Glutamatergic neuron (in vitro differentiated cells): ENCODE measurements around the gene CLSTN2. TPM values are rescaled to one million over a fixed set of nuclear protein-coding genes. Genes with fewer than 3 reads are reported as not detected.

Source experiments
- DNase-seq: peaks from one replicate; pipeline ENCODE4 v3.0.0; 2022
- H3K27ac Mint-ChIP-seq: one replicate; pipeline ENCODE4 v1.8.0; 2020; ENCODE audit warnings: mild to moderate bottlenecking, mixed read lengths, inconsistent platforms; ENCODE audit not compliant: unreplicated experiment
- H3K27me3 Mint-ChIP-seq: one replicate; pipeline ENCODE4 v1.8.0; 2020; ENCODE audit warnings: mild to moderate bottlenecking, moderate library complexity, mixed read lengths, inconsistent platforms; ENCODE audit not compliant: unreplicated experiment
- H3K36me3 Mint-ChIP-seq: one replicate; pipeline ENCODE4 v1.8.0; 2020; ENCODE audit warnings: mild to moderate bottlenecking, mixed read lengths, inconsistent platforms; ENCODE audit not compliant: unreplicated experiment
- H3K4me1 Mint-ChIP-seq: one replicate; pipeline ENCODE4 v1.8.0; 2020; ENCODE audit warnings: mild to moderate bottlenecking, low read depth, mixed read lengths, inconsistent platforms; ENCODE audit not compliant: unreplicated experiment
- H3K4me3 Mint-ChIP-seq: one replicate; pipeline ENCODE4 v1.8.0; 2020; ENCODE audit warnings: mild to moderate bottlenecking, mixed read lengths, inconsistent platforms; ENCODE audit not compliant: unreplicated experiment
- H3K9me3 Mint-ChIP-seq: one replicate; pipeline ENCODE4 v1.8.0; 2020; ENCODE audit warnings: mild to moderate bottlenecking, moderate library complexity, mixed read lengths, inconsistent platforms; ENCODE audit not compliant: unreplicated experiment
- CTCF ChIP-seq: fragments of 200-600 bp; sonication (generic); IDR thresholded peaks from one replicate; pipeline ENCODE4 v1.5.0; 2021; ENCODE audit not compliant: partially characterized antibody, unreplicated experiment
- total RNA-seq: library from RNA; stranded (reverse); fragmentation: NEBNext Ultra II Directional; extraction: Animal tissue kit (Norgen Biotek cat#: 25700); gene quantifications from one replicate; pipeline ENCODE4 v1.2.1, GENCODE V29; 2021; ENCODE audit not compliant: unreplicated experiment

The CLSTN2 gene
- total RNA-seq, 1 donor from 2014 or later = 3.1 TPM

DNA sequence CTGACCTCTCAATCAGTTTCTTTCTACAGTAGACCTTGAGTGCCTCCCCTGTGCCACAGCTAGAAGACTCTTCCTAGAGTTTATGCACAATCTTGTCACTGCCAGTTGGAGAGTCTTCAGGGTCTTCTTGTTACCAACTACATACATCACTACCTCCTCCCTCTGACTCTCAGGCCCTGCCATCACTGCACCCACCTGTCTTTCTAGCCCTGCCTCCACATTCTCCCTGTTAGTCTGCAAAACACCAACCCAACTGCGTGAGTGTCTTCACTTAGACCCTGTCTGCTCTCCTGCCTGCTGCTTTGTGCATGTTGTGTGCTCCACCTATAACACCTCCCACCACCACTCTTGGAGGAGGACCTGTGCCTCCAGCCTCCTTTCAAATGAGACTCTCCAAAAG is 34.4 kb downstream of the CLSTN2 start:
- Mint-ChIP-seq H3K4me1 (no peaks in the 10 kb centered on the region), H3K9me3 (no peaks in the 10 kb centered on the region), H3K36me3 (no peaks in the 10 kb centered on the region), H3K27ac (no peak overlapping the region), H3K4me3 (no peak overlapping the region), H3K27me3 (peaks cover 2% of the 10 kb centered on the region)
- TF ChIP-seq CTCF = no peak
- no peak for DNase-seq

DNA sequence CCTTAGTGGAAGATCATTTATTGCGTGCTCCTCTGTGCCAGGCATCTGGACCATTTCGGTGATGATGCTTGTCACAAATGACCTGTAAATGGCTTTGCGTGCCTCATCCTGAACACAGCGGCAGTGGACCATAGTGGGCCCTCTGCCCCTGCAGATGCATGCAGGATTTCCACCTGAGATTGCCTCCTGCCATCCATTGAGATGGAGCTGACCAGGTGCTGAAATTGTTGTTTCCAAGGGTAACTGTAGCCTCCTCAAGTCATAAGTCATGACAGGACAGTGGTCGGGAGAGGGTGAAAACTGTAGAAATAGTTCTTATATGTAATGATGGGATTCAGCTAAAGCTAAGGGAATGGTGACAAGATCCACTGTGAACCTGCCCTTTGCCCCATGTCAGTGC is 35.5 kb downstream of the CLSTN2 start:
- Mint-ChIP-seq H3K4me3 (no peak overlapping the region), H3K36me3 (no peaks in the 10 kb centered on the region), H3K27ac (no peak overlapping the region), H3K9me3 (peaks cover 1% of the 10 kb centered on the region), H3K4me1 (no peaks in the 10 kb centered on the region), H3K27me3 (peaks cover 2% of the 10 kb centered on the region)
- no peak for DNase-seq
- TF ChIP-seq CTCF = no peak

DNA sequence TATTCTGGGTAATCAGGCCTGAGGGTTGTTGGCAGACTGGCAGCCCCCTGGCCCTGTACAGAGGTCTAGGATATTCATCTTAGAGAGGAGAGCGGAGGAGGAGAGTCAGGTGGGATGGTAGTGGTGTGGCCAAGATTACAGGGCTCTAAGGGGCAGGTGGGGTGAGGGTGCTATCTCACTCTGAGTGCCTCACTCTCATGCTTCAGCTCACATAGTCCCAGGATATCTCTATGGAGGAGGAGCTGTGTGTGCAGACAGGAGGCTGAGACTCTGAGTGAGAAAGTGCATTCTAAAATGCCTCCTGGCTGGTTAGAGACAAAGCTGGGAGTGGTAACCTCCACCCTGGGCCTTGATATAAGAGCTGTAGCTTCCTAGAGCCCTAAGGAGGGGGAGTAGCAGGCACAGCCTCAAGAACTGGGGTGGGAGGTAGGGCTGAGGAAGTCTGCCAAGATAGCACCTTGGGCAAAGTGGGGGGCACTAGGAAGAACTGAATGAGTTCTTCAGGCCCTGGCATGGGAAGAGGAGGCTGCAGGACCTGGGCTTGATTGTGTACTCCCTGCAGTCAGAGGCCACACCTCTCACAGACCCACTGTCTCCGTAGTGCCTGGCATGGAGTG is 39.9 kb downstream of the CLSTN2 start:
- no peak for TF ChIP-seq CTCF
- Mint-ChIP-seq H3K4me1 (peaks cover 8% of the 10 kb centered on the region), H3K4me3 (no peak overlapping the region), H3K36me3 (no peaks in the 10 kb centered on the region), H3K27me3 (peaks cover 2% of the 10 kb centered on the region), H3K9me3 (peaks cover 1% of the 10 kb centered on the region), H3K27ac (no peak overlapping the region)
- DNase-seq = no peak

GRCh38 chr3:139975594-139976365 is 40.8 kb downstream of the CLSTN2 start:
- H3K27ac Mint-ChIP-seq = no peak overlapping the region
- H3K27me3 Mint-ChIP-seq = peaks cover 2% of the 10 kb centered on the region
- H3K9me3 Mint-ChIP-seq = peaks cover 1% of the 10 kb centered on the region
- peaks cover 8% of the 10 kb centered on the region for H3K4me1 Mint-ChIP-seq
- no peak for TF ChIP-seq CTCF
- no peak for DNase-seq
- no peaks in the 10 kb centered on the region for H3K36me3 Mint-ChIP-seq
- no peak overlapping the region for H3K4me3 Mint-ChIP-seq

- peaks cover 8% of the 10 kb centered on the region for H3K4me1 Mint-ChIP-seq
- no peak overlapping the region for H3K27ac Mint-ChIP-seq
- H3K36me3 Mint-ChIP-seq = no peaks in the 10 kb centered on the region
- DNase-seq = no peak
- H3K27me3 Mint-ChIP-seq = no peaks in the 10 kb centered on the region
- peaks cover 1% of the 10 kb centered on the region for H3K9me3 Mint-ChIP-seq
- no peak overlapping the region for H3K4me3 Mint-ChIP-seq
- no peak for TF ChIP-seq CTCF
Measured at GRCh38 chr3:139978966-139979365, 44.0 kb downstream of the CLSTN2 start.
